NB4 (cell line): Measurements from ENCODE around the gene C9orf85.

ENCODE experiments used
- CTCF ChIP-seq: IDR thresholded peaks from one replicate; pipeline ENCODE4 v1.5.1; 2012; ENCODE audit warnings: low read depth, low read length
- MAX ChIP-seq: IDR thresholded peaks from 2 replicates; pipeline ENCODE4 v1.6.1; 2011; ENCODE audit warnings: low read depth, low read length
- POLR2A ChIP-seq: IDR thresholded peaks from 2 replicates; pipeline ENCODE4 v1.6.1; 2011; ENCODE audit warnings: mild to moderate bottlenecking; ENCODE audit not compliant: insufficient read length; ENCODE audit errors: extremely low read depth

GRCh38 chr9:71909887-71910649, 1.4 kb upstream of the C9orf85 start:
- TF ChIP-seq POLR2A (no peak), MAX (no peak), CTCF (no peak)
